K562 (cell line): ENCODE results near the gene SAFB. TPM values are rescaled to one million over a fixed set of nuclear protein-coding genes. Genes with fewer than 3 reads are reported as not detected.

Source experiments
- ATAC-seq: fragments of 200-7000 bp; cut with Tn5 transposase; 3 replicates; pipeline ENCODE4 v1.9.1; 2020; ENCODE audit warnings: moderate library complexity
- BruUV-seq: library from RNA; stranded (reverse); fragments of 400-500 nt; replicated peaks from 2 replicates; lab custom pipeline; 2021; lab: Mats Ljungman, UMichigan
- CTCF ChIA-PET: fragments of 300-600 bp; formaldehyde crosslinking; extraction: SDS; loops from one replicate; lab custom pipeline; 2021; ENCODE audit warnings: low intra/inter-chr PET ratio; lab: Yijun Ruan, JAX
- POLR2A ChIA-PET: fragments of 300-600, 350-650 bp; sonication (Branson Sonifier 250); formaldehyde crosslinking; extraction: SDS; loops from one replicate; lab custom pipeline; 2021; ENCODE audit warnings: antibody characterized with exemption, inconsistent platforms; lab: Yijun Ruan, JAX
- DNase-seq, 4 experiments: peaks; one replicate each; pipeline versions ENCODE4 v3.0.0 to v3.0.0-alpha.2; 2011 to 2018; ENCODE audit warnings: low spot score in 3 of 4, mixed read lengths in 3 of 4; ENCODE audit errors: extremely low read depth in 1 of 4
- FAIRE-seq: peaks from 2 replicates; lab custom pipeline; 2011; peaks lifted over from hg19 to GRCh38; lab: Jason Lieb, UNC
- H2AFZ ChIP-seq: 2 replicates; pipeline ENCODE4 v1.6.0; 2011; ENCODE audit warnings: low read depth, low read length, control low read depth, inconsistent platforms
- H3K27ac ChIP-seq: fragments of 200-600 bp; 3 replicates; pipeline ENCODE4 v1.8.0; 2011; ENCODE audit warnings: low read depth, mild to moderate bottlenecking, control low read depth, inconsistent platforms, low read length, moderate library complexity, mixed read lengths; ENCODE audit errors: extremely low read depth
- H3K27me3 ChIP-seq, 2 experiments: fragments of 300-600 bp in 1 of 2; 2 replicates in 1 of 2; 3 replicates in 1 of 2; pipeline versions ENCODE4 v1.6.0 to v1.8.0; 2011; ENCODE audit warnings: inconsistent platforms in 2 of 2, low read length in 2 of 2, mild to moderate bottlenecking in 1 of 2, mixed read lengths in 1 of 2, moderate library complexity in 1 of 2; ENCODE audit not compliant: control insufficient read depth in 2 of 2, insufficient read depth in 2 of 2
- H3K36me3 ChIP-seq: fragments of 300-600 bp; 3 replicates; pipeline ENCODE4 v1.8.0; 2011; ENCODE audit warnings: mild to moderate bottlenecking, low read length, inconsistent platforms; ENCODE audit not compliant: control insufficient read depth, insufficient read depth
- H3K4me1 ChIP-seq, 2 experiments: fragments of 200-600 bp in 1 of 2; replicated peaks in 1 of 2; 2 replicates in 1 of 2; 3 replicates in 1 of 2; pipeline versions ENCODE4 v1.5.1 to v1.8.0; 2011; ENCODE audit warnings: inconsistent platforms in 2 of 2, low read length in 2 of 2, mild to moderate bottlenecking in 1 of 2, mixed read lengths in 1 of 2, moderate library complexity in 1 of 2; ENCODE audit not compliant: control insufficient read depth in 2 of 2, insufficient read depth in 2 of 2
- H3K4me2 ChIP-seq: 2 replicates; pipeline ENCODE4 v1.6.1; 2011; ENCODE audit warnings: low read length, control low read depth, inconsistent platforms, mixed read lengths; ENCODE audit not compliant: insufficient read depth
- H3K4me3 ChIP-seq: fragments of 200-600 bp; sonication (generic), shearing (Covaris generic); 2 replicates; pipeline ENCODE4 v1.5.1; 2016; ENCODE audit warnings: control low read depth, inconsistent platforms
- H3K79me2 ChIP-seq: fragments of 200-600 bp; 3 replicates; pipeline ENCODE4 v1.8.0; 2011; ENCODE audit warnings: low read length, inconsistent platforms; ENCODE audit not compliant: control insufficient read depth, insufficient read depth
- H3K9ac ChIP-seq, 2 experiments: 2 replicates each; pipeline versions ENCODE4 v1.6.0 to v1.6.1; 2011; ENCODE audit warnings: low read depth in 2 of 2, low read length in 2 of 2, control low read depth in 1 of 2, inconsistent platforms in 1 of 2, mild to moderate bottlenecking in 1 of 2, mixed read lengths in 1 of 2; ENCODE audit not compliant: insufficient read depth in 1 of 2
- H3K9me1 ChIP-seq: one replicate; pipeline ENCODE4 v1.6.0; 2011; ENCODE audit warnings: inconsistent platforms, mild to moderate bottlenecking, low read length, moderate library complexity; ENCODE audit not compliant: control insufficient read depth, insufficient read depth
- H3K9me3 ChIP-seq: replicated peaks from 2 replicates; pipeline ENCODE4 v1.5.1; 2011; ENCODE audit warnings: low read depth, low read length, inconsistent platforms; ENCODE audit not compliant: control insufficient read depth, insufficient read depth
- H4K20me1 ChIP-seq: replicated peaks from 2 replicates; pipeline ENCODE4 v1.6.1; 2011; ENCODE audit warnings: low read length, inconsistent platforms, mixed read lengths; ENCODE audit not compliant: control insufficient read depth, insufficient read depth
- COPS2 ChIP-seq: fragments of 450-650 bp; conservative IDR thresholded peaks from 2 replicates; pipeline ENCODE4 v1.6.1; 2016; ENCODE audit warnings: mild to moderate bottlenecking, moderate library complexity
- GMEB1 ChIP-seq: fragments of 250-450 bp; sonication (Bioruptor Pico); IDR thresholded peaks from 2 replicates; pipeline ENCODE4 v1.4.0; 2020; ENCODE audit warnings: mild to moderate bottlenecking
- JUND ChIP-seq, 2 experiments: IDR thresholded peaks; 2 replicates in 1 of 2; 3 replicates in 1 of 2; pipeline ENCODE4 v1.6.1; 2011; ENCODE audit warnings: borderline replicate concordance in 2 of 2, low read depth in 2 of 2, low read length in 2 of 2, improper control_type of control experiment in 1 of 2, missing biosample characterization in 1 of 2, missing genetic modification characterization in 1 of 2, missing genetic modification reagents in 1 of 2
- MYNN ChIP-seq, 2 experiments: sonication (generic); formaldehyde crosslinking in 1 of 2; IDR thresholded peaks; 2 replicates each; pipeline versions ENCODE4 v1.5.0 to v1.6.1; 2016 to 2020; ENCODE audit warnings: antibody characterized with exemption in 1 of 2, missing genetic modification reagents in 1 of 2
- NFYB ChIP-seq: IDR thresholded peaks from 2 replicates; pipeline ENCODE4 v1.6.1; 2011; ENCODE audit warnings: mild to moderate bottlenecking, moderate library complexity; ENCODE audit not compliant: insufficient read length; ENCODE audit errors: extremely low read depth
- REST ChIP-seq, 2 experiments: fragments of 450-650 bp; formaldehyde crosslinking in 1 of 2; IDR thresholded peaks; 2 replicates each; pipeline versions ENCODE4 v1.4.0 to v1.6.1; 2014 to 2020; ENCODE audit warnings: mild to moderate bottlenecking in 2 of 2, borderline replicate concordance in 1 of 2, low read depth in 1 of 2
- TFAM ChIP-seq: fragments of 250-450 bp; sonication (Bioruptor Pico); conservative IDR thresholded peaks from 2 replicates; pipeline ENCODE4 v1.5.0; 2021; ENCODE audit warnings: mild to moderate bottlenecking, moderate library complexity
- ZNF444 ChIP-seq: fragments of 250-450 bp; sonication (Bioruptor Pico); IDR thresholded peaks from 2 replicates; pipeline ENCODE4 v1.4.0; 2020; ENCODE audit warnings: mild to moderate bottlenecking, moderate library complexity
- ZNF740 ChIP-seq, 3 experiments: fragments of 200-800 bp in 1 of 3; sonication (Bioruptor generic) in 1 of 3; sonication (generic) in 1 of 3; formaldehyde crosslinking in 1 of 3; IDR thresholded peaks; 2 replicates each; pipeline versions ENCODE4 v1.6.1 to v1.8.0; 2016 to 2022; ENCODE audit warnings: mild to moderate bottlenecking in 2 of 3, missing compliant biosample characterization in 2 of 3, missing genetic modification characterization in 2 of 3, missing genetic modification reagents in 1 of 3
- WGBS: fragments of 100-300 bp; shearing (Covaris generic); methylation state at CpG from one replicate; pipeline ENCODE4 v1.1.6; 2016; ENCODE audit warnings: low coverage, mixed read lengths; ENCODE audit not compliant: insufficient coverage; ENCODE audit errors: missing lambda C conversion rate; 5-methylcytosine and 5-hydroxymethylcytosine counted together
- in situ Hi-C: fragments of 300-500 bp; cut with MboI; formaldehyde crosslinking; loops from 4 replicates; pipeline ENCODE4 v1.15.0; 2018; ENCODE audit warnings: inconsistent platforms, mixed read lengths
- intact Hi-C: fragments of 100-400 bp; cut with micrococcal nuclease; formaldehyde crosslinking; loops from 2 replicates; pipeline ENCODE4 v1.14.2; 2022
- polyA plus RNA-seq, 8 experiments: library from polyadenylated mRNA; depleted of rRNA in 4 of 8; stranded (reverse) in 5 of 8; unstranded in 3 of 8; fragments of >200 nt; fragmentation: Nextera tagmentation in 2 of 8; fragmentation: Illumina TruSeq in 1 of 8; extraction: Ambion mirVana in 2 of 8; extraction: Trizol in 1 of 8; gene quantifications; 2 replicates each; pipeline versions ENCODE4 v1.2.1 to v1.2.3, GENCODE V29; 2011 to 2014; ENCODE audit warnings: inconsistent platforms in 1 of 8, missing spikeins in 1 of 8
- total RNA-seq, 7 experiments: library from RNA; depleted of rRNA in 6 of 7; stranded (reverse); fragments of >200 nt in 6 of 7; fragmentation: Illumina TruSeq in 2 of 7; extraction: Trizol in 2 of 7; gene quantifications; 2 replicates each; pipeline versions ENCODE4 v1.2.1 to v1.2.3, GENCODE V29; 2011 to 2021; ENCODE audit warnings: low replicate concordance in 1 of 7

Gene SAFB
- total and polyA plus RNA-seq, 9 of the 15 experiments (the other 6 are each of a cell fraction or from before 2014, with no cell fraction given): 1.1 to 151 (median 83.1) TPM

DNA sequence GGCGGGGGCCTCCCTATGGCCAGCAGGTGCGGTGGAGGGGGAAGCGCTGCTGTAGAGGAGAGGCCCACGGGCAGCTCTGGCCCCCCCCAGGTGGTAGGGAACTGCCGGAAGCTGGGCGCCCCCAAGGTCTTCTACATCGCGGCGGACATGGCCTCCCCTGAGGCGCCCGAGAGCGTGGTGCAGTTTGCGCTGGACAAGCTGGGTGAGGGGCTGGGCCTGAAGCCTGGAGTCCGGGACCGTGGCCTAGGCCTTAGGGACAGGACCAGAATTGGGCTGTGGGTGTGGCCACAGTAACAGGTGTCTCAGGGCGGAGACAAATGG, 63.4 kb downstream of the SAFB start:
- Histone ChIP-seq H2AFZ (peak overlapping the region; percentile 89), H3K27ac (peak overlapping the region; percentile 81; the same call in 2 of the 3 replicates)
- TF ChIP-seq TFAM: no peak
- no peak for TF ChIP-seq COPS2
- no peak for TF ChIP-seq JUND (IDR thresholded peaks at IDR 0.05; ENCODE audit: borderline replicate concordance, low read depth, low read length)
- no peak for TF ChIP-seq JUND (tag; IDR thresholded peaks at IDR 0.05; ENCODE audit: borderline replicate concordance, low read depth, low read length)
- no peak for TF ChIP-seq MYNN (IDR thresholded peaks at IDR 0.05)
- TF ChIP-seq MYNN (CRISPR knock-in tag; IDR thresholded peaks at IDR 0.05): no peak
- TF ChIP-seq REST (IDR thresholded peaks at IDR 0.05; ENCODE audit: borderline replicate concordance): no peak
- TF ChIP-seq REST (CRISPR knock-in tag; IDR thresholded peaks at IDR 0.05; ENCODE audit: low read depth): no peak
- no peak for TF ChIP-seq NFYB
- TF ChIP-seq ZNF740 (CRISPR knock-in tag; IDR thresholded peaks at IDR 0.05): 0 out of 2 replicates have a peak, but pooled peaks have one; percentile 58
- TF ChIP-seq ZNF740 (tag; IDR thresholded peaks at IDR 0.05): no peak
- TF ChIP-seq ZNF444: no peak
- no peak for TF ChIP-seq GMEB1 (CRISPR knock-in tag)

More for the DNA sequence above, 63.4 kb downstream of the SAFB start:
- Histone ChIP-seq H3K36me3 (peaks cover 10% of the 10 kb centered on the region; the same call in 1 of the 3 replicates), H3K27me3 (no peaks in the 10 kb centered on the region), H3K9me3 (no peaks in the 10 kb centered on the region), H3K9me1 (no peaks in the 10 kb centered on the region), H4K20me1 (peaks cover 16% of the 10 kb centered on the region), H3K4me2 (peak overlapping the region; percentile 73), H3K79me2 (peaks cover 13% of the 10 kb centered on the region), H3K4me1 (peaks cover 18 to 53% of the 10 kb centered on the region in 2 experiments), H3K4me3 (peak overlapping the region; percentile 59), H3K9ac (peak overlapping the region; percentile 64 to 90; a peak in 3 of 4 replicates)
- ATAC-seq (no peak), FAIRE-seq (no peak), DNase-seq (no peak)
- BruUV-seq: no TSS peak
- in situ Hi-C loops: no loop called here
- ChIA-PET POLR2A (interaction anchor here (0.7 to 2.0 kb wide), 10 partner anchors 9 to 282 kb away, joined by 3 to 16 read pairs (median 4); partner anchors contain the start of genes CATSPERD, DUS3L and LONP1), CTCF (no interaction called here)
- whole genome bisulfite sequencing: 4% methylated on average over 5 of the region's 16 CpGs
- intact Hi-C loops: loop anchor here (2.0 to 10.0 kb wide), 2 partner anchors 61 to 137 kb away; partner anchors contain the start of genes SAFB and SAFB2
